NCI-H2196 treated with DMSO at 0.1 percent for 48 hours (cell line): ENCODE measurements around the gene USP54.
"Not testable (repeated sequence)": the region's sequence is repeated elsewhere in the genome, so short reads cannot be mapped to it uniquely, and the experiment has no call there.

Experiments used
- DNase-seq: peaks from one replicate; lab custom pipeline; 2025; ENCODE audit not compliant: unreplicated experiment; lab: John Stamatoyannopoulos, UW

Gene USP54

GRCh38 chr10:73588656-73589055 is 2.5 kb downstream of the USP54 start:
- DNase-seq, result no peak

GRCh38 chr10:73586583-73586984 is 4.6 kb downstream of the USP54 start:
- DNase-seq, result no peak

- DNase-seq, result no peak
These were observed 5.8 kb downstream of the USP54 start for GRCh38 chr10:73585327-73585726.

GRCh38 chr10:73584737-73585136 is 6.4 kb downstream of the USP54 start:
- no peak for DNase-seq

- no peak for DNase-seq
These were observed 9.2 kb downstream of the USP54 start for GRCh38 chr10:73581918-73582317.

GRCh38 chr10:73578927-73579326 is 12.2 kb downstream of the USP54 start:
- DNase-seq, result not testable (repeated sequence)

GRCh38 chr10:73577788-73578187 is 13.4 kb downstream of the USP54 start:
- peak; percentile 11 for DNase-seq

GRCh38 chr10:73576890-73577591 is 14.1 kb downstream of the USP54 start:
- DNase-seq, result no peak

- no peak for DNase-seq
These were observed 14.8 kb downstream of the USP54 start for GRCh38 chr10:73576178-73576889.

GRCh38 chr10:73567025-73567424 is 24.1 kb downstream of the USP54 start:
- DNase-seq, result not testable (repeated sequence)

- DNase-seq, result no peak
These were observed 29.9 kb downstream of the USP54 start for GRCh38 chr10:73561192-73561591.

- no peak for DNase-seq
These were observed 31.6 kb downstream of the USP54 start for GRCh38 chr10:73559590-73559989.

GRCh38 chr10:73556855-73557254 is 34.3 kb downstream of the USP54 start:
- DNase-seq, result no peak

GRCh38 chr10:73554721-73555120 is 36.4 kb downstream of the USP54 start:
- DNase-seq, result no peak

GRCh38 chr10:73553761-73554160 is 37.4 kb downstream of the USP54 start:
- DNase-seq, result no peak

GRCh38 chr10:73552819-73553715 is 38.1 kb downstream of the USP54 start:
- no peak for DNase-seq

- DNase-seq, result no peak
These were observed 39.6 kb downstream of the USP54 start for GRCh38 chr10:73551515-73551914.

GRCh38 chr10:73545357-73545756 is 45.8 kb downstream of the USP54 start:
- DNase-seq, result no peak

GRCh38 chr10:73537709-73538108 is 53.4 kb downstream of the USP54 start:
- no peak for DNase-seq

- DNase-seq, result no peak
These were observed 53.9 kb downstream of the USP54 start for GRCh38 chr10:73537288-73537687.

GRCh38 chr10:73534857-73535256 is 56.3 kb downstream of the USP54 start:
- no peak for DNase-seq
